Endometrial microvascular endothelial cells (primary cell): ENCODE results near the gene ANKRD30A. TPM values are rescaled to one million over a fixed set of nuclear protein-coding genes. Genes with fewer than 3 reads are reported as not detected.
"Not testable (repeated sequence)": the region's sequence is repeated elsewhere in the genome, so short reads cannot be mapped to it uniquely, and the experiment has no call there.

ENCODE experiments used
- in situ Hi-C: cut with HindIII; loops from 2 replicates; pipeline ENCODE4 v1.10.0; 2017; ENCODE audit warnings: low sequenced_read_pairs, low pct_unique_long_range_greater_than_20kb; ENCODE audit errors: inconsistent ontology term
- total RNA-seq: library from RNA; depleted of rRNA; stranded (reverse); fragments of >200 nt; gene quantifications from one replicate; pipeline ENCODE4 v1.2.3, GENCODE V29; 2015; ENCODE audit errors: inconsistent ontology term

Gene ANKRD30A
- total RNA-seq, 1 donor from 2014 or later, result not detected

- in situ Hi-C loops, result not testable (repeated sequence)
Observed at GRCh38 chr10:37255837-37256236, 130.4 kb downstream of the ANKRD30A start.

- in situ Hi-C loops, result no loop called here
Observed at GRCh38 chr10:37263304-37263703, 137.9 kb downstream of the ANKRD30A start.

GRCh38 chr10:37268266-37268665, 142.9 kb downstream of the ANKRD30A start:
- in situ Hi-C loops, result no loop called here

- in situ Hi-C loops, result no loop called here
Observed at GRCh38 chr10:37269554-37270256, 144.3 kb downstream of the ANKRD30A start.

DNA sequence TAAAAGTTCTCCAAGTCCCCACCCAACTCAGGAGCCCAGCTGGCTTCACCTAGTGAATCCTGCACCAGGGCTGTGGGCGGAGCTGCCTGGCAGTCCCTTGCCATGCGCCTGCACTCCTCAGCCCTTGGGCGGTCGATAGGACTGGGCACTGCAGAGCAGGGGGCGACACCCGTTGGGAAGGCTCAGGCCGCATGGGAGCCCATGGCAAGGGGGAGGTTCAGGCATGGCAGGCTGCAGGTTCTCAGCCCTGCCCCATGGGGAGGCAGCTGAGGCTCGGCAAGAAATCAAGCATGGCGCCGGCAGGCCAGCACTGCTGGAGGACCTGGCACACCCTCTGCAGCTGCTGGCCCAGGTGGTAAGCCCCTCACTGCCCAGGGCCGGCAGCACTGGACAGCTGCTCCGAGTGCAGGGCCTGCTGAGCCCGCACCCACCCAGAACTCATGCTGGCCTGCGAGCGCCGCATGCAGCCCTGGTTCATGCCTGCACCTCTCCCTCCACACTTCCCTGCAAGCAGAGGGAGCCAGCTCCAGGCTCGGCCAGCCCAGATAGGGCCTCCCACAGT, 149.9 kb downstream of the ANKRD30A start:
- in situ Hi-C loops, result no loop called here

- in situ Hi-C loops, result no loop called here
Observed at GRCh38 chr10:37285063-37285462, 159.7 kb downstream of the ANKRD30A start.

GRCh38 chr10:37289833-37290464, 164.6 kb downstream of the ANKRD30A start:
- in situ Hi-C loops, result no loop called here

DNA sequence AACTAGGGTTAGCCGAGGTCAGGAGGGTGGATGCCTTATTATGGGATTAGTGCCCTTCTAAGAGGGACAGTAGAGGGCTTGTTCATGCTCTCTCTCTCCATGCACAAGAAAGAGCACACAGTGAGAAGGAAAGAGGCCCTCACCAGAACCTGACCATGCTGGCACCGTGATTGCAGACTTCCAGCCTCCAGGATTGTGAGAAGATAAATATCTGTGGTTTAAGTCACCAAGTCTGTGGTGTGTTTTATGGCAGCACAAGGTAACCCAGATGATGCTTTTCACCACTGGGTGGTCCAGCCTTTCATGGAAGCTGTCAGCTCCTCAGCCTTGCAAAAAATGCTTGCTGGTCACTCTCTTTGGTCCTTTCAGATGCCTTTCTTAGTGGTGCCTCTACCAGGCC, 175.9 kb downstream of the ANKRD30A start:
- in situ Hi-C loops, result no loop called here

DNA sequence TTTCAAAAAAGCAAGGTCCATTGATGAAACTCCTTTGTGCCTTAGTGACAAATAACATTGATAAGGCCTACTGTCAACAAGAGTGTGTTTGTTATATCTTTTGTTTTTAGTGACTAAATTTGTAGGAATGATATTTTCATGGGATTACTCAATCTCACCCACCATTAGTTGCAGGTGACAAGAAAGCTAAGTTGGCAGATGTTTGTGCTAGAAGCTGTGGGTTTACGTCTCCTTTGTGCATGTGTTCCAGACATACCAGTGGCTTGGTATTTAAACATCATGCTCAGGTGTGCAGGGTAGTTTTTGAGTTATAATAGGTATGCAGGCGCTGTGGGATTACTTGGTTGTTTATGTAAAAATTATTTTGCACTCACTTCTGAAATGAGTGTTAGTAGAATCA, 178.6 kb downstream of the ANKRD30A start:
- in situ Hi-C loops, result no loop called here

DNA sequence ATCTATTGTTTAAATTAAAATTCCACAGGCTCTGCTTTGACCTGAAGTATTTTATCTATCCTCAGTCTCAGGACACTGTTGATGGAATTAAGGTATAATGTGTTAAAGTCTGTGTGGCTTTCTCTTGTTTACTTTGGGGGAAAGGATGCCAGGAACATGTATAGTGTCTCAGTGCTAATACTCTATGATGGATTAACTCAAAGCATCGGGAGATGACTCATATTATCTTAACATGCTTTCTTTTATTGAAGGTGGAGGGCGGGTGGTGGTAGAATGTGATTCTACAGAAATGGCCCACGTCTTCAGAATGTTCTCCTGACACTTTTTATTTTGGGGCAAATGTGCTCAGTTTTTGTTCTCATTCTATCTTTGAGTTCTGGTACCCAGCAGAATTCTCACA, 189.0 kb downstream of the ANKRD30A start:
- in situ Hi-C loops, result no loop called here

- in situ Hi-C loops, result no loop called here
Observed at GRCh38 chr10:37314862-37315261, 189.5 kb downstream of the ANKRD30A start.

DNA sequence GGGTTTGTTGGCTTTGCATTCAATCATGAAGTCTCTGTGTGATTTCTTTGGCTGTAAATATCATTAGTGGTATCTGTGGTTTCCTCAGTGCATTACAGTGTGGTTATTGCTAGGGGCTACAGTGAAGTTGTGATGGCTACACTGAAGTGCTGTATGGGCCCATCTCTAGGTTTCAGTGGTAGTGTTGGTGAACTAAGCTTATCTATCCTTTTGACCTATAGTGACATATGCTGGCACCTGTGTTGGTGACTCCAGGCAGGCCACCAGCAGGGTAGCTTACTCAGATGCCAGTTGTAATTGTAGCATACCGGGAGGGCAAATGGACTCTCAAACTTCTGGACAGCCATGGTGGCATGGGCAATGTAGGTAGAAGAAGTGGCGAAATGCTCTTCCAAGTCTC, 219.0 kb downstream of the ANKRD30A start:
- in situ Hi-C loops, result no loop called here

- in situ Hi-C loops, result no loop called here
Observed at GRCh38 chr10:37379991-37380390, 254.6 kb downstream of the ANKRD30A start.

DNA sequence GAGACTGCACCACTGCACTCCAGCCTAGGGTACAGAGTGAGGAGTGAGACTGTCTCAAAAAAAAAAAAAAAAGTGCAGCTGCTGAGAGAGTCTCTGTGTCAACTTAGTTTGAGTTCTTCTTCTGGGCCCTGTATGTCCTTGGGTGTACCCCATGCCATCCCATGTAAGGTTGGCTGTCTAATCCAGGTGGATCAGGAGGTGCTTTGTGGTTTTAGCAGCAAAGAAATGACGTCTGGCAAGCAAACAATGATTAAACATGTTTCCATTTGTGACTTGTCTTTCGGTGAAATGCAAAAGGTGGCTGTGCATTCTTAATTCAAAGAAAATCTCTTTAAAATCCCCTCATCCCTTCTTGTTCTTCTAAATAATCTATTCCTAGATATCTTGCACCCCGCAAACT, 255.9 kb downstream of the ANKRD30A start:
- in situ Hi-C loops, result no loop called here

- in situ Hi-C loops, result no loop called here
Observed at GRCh38 chr10:37384923-37385322, 259.5 kb downstream of the ANKRD30A start.

DNA sequence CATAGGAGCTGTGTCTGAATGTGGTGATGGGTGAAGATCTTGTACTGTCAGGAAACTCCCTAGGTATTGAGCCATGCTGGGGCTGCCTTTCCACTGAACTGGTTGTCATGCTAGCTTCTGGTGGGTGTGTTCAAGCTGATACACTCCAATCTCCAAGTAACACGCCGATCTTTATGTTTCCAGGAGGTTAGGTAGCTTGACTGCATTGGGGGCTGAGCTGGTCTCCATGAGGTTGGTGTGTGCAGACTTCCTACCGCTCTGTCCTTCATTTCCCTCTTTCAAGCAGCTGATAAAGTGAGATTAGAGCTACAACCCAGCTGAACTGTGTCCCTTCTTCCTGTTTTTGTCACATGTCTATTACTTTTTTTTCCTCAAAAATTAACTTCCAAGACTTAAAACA, 265.5 kb downstream of the ANKRD30A start:
- in situ Hi-C loops, result no loop called here

GRCh38 chr10:37400774-37401173, 275.4 kb downstream of the ANKRD30A start:
- in situ Hi-C loops, result not testable (repeated sequence)

GRCh38 chr10:37401225-37401624, 275.8 kb downstream of the ANKRD30A start:
- in situ Hi-C loops, result no loop called here

DNA sequence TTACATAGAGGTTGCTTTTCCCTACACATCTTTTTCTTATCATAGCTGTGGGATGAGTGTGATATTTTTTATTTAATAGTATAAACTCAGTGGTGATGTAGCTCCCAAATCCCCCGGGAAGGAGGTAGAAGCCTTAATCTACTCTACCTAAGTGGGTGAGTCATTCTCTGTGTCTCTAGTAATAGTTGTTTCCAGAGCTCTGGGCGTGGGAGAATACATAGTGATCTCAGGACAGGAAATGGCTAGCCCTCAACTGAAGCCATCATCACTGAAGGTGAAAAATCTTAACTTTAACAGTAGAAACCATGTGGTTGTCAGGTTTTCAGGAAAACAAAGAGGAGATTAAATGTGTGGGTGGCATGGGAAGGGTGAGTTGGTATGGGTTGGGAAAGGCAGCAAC, 278.4 kb downstream of the ANKRD30A start:
- in situ Hi-C loops, result no loop called here
